GM21576 (cell line): Measurements from ENCODE around the gene GRIN2A.

Experiments used
- ATAC-seq: cut with Tn5 transposase; IDR thresholded peaks from one replicate; pipeline ENCODE4 v1.9.1; 2021; ENCODE audit warnings: mild to moderate bottlenecking, moderate library complexity; ENCODE audit not compliant: unreplicated experiment

GRIN2A gene

DNA sequence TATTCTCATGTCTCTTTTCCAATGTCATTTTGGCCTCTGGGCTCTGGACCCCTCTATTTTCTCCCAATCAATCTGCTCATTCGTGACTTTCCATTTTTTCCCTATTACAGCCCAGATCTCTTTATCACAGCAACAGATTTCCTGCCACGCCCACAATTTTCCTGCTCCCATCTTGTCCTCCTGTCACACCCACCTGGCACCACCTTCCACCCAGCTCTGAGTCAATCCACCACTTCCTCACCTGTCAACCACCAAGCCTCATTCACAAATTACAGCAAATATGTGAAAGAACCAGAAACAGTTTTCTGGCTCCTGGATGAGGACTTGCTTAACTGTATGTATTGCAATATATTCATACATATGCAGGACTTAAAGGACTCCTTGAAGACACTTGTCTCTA is 311.3 kb downstream of the GRIN2A start:
- no peak for ATAC-seq

DNA sequence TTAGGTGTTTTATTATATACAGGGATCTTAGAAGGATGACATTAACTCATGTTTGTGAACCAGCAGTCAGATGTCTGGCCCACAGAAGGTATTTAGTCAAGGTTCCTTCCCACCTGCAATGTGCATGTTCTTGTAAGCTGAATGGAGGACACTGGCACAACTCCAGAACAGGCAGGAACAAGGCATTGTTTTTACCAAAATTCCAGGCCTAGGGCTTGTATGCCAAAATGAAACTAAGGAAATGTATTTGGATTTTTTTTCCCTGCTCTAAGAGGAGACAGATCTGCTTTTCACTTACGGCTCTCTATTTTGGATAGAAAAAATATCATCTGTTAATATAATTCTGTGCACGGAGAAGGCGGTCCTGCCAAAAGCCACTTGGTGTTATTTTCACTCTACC is 312.5 kb downstream of the GRIN2A start:
- ATAC-seq = no peak

DNA sequence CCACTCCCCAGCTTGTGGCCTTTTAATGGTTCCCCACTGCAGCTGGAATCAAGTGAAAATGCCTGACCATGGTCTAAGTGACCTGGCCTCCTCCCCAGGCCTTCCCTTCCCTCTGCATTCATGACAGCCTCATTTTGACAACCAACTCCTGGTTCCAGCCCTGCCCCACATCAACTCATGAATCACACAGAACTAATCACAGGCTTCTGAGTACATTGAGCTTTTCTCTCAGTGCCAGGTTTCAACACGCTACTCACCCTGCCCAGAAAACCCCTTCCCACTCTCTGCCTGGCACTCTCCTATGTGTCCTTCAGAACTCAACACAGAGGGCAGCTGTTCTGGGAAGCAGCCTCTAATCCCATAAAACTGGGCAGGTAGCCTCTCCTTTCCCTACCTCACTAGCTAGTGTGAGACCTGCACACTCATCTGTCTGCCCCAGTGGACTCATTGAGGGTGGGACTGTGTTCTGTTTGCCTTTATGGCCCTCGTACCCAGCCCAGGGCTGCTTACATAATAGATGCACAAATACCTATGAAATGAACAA is 313.6 kb downstream of the GRIN2A start:
- ATAC-seq = no peak

DNA sequence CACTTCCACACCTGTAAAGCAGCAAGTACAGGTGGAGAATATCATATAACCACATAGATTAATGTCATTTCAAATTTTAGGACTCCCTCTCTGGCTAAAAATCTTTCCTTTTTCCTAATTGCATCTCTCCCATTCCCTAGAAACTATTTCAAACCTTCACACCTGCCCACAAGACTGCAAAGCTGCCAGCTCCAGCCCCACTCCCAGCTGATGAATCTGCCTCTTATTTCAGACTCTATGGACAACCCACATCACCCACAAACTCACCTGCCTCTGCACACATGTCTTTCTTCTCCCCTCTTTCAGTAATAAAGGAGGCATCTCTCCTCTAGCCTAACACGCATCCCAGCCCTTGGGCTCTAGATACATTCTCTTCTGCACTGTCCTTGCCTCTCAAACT is 315.1 kb downstream of the GRIN2A start:
- ATAC-seq = no peak

DNA sequence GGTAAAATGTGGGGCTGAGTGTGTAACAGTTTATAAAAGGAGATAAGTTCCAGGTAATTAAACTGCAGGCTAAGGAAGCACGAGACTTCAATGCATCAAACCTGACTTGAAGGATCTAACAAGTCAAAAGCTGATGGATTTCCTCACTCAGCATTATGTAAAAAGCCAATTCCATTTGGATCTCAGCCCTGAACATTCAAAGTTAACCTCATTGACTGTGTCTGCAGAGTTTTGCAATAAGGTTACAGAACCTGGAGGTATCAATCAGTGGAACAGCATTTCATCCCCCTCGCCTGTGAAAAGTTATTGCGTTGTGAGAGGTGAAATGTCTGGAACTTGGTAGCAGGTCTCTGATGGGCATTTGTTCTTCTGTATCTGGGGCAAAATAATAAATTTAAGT is 317.8 kb downstream of the GRIN2A start:
- ATAC-seq = no peak

DNA sequence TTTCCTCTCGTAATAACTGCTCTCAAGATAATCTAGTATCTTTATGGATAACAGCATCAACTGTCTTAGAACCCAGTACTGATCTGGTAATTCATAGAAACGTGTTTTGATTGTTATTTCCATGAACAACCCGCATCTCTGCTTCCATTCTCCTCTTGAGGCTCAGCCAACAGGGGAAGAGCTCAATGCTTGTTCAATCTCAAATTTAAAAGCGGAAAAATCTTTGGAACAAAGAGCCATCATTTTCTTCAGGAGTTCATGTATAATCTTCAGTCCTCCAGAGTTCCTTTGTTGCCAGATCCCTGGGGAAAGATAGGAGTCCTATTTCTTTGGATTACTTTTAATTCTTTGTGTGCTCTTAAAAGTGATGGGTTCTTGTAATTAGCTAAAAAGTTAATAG is 319.9 kb downstream of the GRIN2A start:
- ATAC-seq = no peak

DNA sequence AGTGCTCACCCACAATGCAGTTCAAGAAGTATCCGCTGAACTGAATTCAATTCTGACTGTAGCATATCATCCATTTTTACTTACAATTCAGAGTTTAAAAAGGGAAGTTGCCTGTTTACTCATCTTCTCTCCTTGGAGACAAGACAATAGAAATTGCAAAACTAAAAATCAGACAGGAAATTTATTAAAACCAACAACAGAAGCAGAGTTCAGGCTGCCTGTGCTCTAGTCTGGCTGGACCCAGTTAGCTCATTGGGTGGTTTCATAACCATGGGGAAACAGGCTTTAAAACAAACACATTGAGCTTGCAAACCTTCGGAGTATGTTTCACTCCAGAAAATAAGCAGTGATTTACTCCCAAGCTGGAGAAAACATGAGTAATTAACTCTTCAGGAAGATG is 321.4 kb downstream of the GRIN2A start:
- ATAC-seq = no peak

DNA sequence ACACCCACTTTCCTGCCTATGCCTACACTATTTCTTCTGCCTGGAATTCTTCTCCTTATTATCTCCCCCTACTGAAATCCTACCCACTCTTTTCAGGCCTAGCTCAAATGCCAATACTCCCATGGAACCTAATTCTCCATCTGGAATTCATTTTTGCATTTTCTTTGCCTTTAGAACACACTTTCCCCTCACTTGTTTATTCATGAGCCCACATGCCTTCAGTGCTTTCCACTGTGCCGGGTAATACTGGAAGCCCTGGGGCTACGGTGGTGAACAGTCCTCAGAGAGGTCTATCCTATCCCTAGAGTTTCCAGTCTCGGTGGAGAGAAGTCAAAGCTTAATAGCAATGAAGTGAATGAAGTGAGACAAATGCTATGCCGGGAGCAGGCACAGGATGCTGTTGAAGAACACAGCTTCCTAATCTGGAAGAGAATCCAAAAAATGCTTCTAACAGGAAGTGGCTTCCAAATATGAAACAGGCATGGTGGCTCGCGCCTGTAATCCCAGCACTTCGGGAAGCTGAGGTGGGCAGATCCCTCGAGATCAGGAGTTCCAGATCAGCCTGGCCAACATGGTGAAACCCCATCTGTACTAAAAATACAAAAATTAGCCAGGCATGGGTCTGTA is 322.4 kb downstream of the GRIN2A start:
- ATAC-seq = no peak

DNA sequence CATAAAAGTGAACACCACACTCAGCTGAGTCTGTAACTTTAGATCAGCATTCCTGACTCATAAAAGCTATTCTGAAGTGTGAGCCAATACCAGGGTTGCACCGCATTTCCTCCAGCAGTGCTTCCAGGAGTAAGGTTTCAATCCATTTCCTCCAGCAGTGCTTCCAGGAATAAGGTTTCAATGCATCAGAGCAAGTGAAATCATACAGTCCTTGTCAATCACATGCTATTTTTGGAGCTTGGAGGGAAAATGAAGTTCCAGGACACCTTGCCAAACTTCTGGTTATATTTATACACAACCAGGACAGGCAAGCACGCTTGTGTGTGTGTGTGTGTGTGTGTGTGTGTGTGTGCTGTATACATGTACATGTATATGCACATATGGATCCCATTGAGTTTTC is 327.6 kb downstream of the GRIN2A start:
- ATAC-seq = no peak

DNA sequence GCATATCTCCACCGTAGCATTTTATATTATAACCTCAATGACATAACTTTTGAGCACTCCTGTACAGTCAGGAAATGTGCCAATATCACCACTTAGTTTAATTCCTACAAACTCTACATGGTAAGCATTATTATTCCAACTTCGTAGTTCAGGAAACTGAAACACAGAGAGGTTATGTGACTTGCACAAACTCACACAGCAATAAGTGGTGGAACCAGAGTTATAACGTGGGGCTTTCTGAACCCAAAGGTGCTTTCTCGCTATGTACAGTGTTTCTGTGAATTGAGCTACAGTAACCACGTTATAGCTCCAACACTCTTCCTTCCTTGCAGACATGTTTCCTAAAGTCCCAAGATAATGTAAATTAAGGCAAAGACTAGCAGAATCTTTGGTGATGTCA is 330.2 kb downstream of the GRIN2A start:
- no peak for ATAC-seq

DNA sequence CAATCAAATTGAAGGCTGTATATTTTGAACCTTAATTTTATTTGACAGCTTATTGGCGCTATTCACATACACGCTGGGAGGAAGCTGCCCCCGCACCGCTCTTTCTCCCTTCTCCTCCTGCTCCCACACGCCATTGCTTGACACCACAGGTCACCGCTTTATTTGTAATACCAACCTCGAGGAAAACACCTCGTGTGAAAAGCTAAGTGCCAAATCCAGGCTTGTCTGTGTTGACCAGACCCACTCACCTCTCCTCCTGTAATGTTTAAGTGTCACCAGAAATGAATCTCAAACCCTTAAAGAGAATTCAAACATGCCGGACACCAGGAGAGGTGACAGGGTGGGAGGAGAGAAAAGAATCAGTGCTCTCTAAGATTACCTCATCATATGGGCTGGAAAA is 331.4 kb downstream of the GRIN2A start:
- ATAC-seq = no peak

DNA sequence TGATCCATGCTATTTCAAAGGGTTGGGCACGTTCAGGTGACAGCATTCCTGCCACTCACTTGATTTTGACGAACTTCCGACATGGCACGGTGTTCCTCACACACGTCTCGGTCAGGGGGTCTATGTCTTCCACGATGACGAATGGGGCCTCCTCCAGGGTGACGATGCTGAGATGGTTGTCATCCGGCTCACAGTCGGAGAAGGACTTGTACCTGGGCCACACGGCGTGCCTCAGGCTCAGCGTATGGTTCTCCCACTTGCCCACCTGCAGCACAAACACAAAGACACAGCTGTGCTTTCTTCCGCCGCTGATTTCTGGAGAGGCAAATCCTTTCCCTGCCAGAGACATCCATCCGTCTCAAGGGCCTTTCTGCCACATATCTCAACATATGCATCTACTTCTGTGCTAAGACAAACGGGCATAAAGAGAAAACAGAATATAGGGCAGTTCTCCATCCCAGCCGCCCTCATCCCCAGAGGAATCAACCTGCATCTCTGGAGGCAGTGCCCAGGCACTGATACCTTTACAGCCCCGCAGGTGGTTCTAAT is 332.5 kb downstream of the GRIN2A start:
- no peak for ATAC-seq

DNA sequence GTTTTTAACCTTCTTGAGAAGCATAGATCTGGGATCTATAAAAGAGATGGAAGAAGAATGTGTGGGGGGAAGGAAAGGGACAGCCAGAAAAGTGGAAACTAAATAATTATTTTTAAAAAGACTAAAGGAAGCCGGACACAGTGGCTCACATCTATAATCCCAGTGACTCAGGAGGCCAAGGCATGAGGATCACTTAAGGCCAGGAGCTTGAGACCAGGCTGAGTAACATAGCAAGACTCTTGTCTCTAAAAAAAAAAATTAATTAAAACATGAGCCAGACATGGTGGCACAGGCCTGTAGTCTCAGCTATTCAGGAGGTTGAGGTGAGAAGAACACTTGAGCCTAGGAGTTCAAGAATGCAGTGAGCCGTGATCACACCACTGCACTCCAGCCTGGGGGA is 335.1 kb downstream of the GRIN2A start:
- no peak for ATAC-seq

DNA sequence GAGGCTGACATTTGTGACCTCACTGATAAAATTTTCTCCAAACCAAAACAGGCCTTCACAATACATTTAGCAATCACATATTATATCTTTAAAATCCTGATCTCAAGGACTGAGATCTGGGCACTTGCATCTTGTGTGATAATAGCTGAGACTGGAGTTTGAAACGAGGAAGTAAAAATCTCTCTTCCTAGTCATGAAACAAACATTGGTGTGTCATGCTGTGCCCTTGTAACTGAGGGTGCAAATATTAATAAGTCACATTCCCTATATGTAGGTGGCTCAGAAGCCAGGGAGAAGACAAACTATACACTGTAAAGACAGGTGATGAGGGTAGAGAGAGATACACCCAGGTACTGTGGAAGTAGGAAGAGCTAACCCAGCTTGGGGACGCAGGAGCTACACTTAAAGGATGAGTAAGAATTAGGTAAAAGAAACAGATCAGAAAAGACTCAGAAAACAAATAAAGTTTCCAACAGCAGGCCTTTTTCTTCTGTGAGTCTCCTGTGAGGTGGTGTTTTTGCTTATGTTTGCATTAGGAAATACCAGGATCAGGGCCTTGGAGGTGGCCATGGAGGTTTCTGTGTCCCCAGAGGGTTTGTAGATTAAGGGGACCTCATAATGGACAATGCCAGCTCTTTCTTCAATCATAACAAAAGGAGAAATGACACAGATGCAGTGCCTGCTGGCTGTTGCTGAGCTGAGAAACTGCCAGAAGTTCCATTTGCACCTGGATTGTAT is 335.7 kb downstream of the GRIN2A start:
- ATAC-seq = no peak

DNA sequence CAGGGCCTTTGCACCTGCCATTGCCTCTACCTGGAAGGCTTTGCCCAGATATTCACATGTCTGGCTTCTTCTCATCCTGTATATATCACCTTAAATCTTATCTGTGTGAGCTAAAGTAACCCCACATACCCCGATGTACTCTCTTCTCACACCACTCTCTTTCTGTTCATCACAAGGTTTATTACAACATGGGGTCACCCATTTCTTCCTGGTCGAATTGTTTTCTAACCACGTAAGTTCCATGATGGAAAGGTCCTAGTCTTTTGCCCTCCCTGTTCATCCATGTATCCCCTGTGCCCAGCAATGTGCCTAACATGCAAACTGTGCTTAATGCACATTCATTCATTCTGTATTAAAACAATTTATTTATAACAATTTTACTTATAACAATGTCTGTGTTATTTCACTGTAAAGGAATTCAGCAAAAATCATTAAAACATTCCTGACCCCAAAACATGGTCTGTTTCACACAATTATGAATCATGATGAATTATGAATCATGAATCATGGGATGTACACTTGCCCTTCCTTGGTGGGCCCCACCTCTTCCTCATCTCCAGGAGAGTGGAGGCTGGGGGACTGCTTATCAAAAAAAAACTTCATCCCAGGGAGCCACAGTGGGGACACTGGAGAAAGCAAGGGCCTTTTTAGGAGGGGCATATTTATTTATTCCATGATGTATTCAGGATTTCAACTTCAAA is 336.4 kb downstream of the GRIN2A start:
- no peak for ATAC-seq

DNA sequence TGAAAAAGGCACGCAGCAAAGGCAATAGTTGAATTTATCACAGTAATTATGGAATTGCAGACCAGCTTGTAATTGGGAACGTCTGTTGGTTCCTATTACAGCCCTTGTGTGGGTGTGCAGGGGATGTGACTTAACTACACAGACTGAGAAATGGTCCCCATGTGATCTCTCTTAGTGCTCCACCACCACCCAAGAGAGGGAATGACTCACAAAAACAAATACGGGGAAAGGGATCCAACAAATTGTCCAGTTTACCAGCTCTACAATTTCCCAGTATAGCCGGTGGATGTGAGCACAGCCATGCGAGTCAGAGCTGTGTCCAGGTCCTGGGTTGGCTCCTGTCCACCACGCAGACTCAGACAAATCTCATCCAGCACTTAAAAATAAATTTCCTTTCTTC is 337.9 kb downstream of the GRIN2A start:
- no peak for ATAC-seq

DNA sequence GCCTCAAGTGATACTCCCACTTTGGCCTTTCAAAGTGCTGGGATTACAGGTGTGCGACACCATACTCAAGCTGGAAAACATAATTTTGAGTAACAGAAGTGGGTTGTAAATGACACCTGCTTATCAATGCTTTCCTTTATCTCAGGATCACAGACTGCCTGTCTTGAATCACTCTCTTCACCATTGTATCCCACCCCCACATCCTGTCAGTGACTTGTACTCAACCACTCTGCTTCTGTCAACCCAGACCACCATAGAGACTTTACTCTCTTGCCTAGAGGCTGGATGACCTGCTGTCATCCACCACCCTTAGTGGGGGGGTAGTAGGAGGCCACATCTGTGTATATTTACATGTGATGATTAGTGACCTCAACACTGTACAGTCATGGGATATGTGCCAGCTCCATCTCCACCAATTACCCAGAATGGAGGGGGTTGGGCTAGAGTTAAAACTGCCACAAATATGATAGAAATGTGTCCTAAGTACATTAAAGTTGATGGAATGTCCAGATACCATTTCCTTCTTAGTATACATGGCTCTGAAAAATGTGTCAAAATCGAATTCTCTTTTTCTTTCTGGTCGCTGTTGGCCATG is 338.7 kb downstream of the GRIN2A start:
- no peak for ATAC-seq

DNA sequence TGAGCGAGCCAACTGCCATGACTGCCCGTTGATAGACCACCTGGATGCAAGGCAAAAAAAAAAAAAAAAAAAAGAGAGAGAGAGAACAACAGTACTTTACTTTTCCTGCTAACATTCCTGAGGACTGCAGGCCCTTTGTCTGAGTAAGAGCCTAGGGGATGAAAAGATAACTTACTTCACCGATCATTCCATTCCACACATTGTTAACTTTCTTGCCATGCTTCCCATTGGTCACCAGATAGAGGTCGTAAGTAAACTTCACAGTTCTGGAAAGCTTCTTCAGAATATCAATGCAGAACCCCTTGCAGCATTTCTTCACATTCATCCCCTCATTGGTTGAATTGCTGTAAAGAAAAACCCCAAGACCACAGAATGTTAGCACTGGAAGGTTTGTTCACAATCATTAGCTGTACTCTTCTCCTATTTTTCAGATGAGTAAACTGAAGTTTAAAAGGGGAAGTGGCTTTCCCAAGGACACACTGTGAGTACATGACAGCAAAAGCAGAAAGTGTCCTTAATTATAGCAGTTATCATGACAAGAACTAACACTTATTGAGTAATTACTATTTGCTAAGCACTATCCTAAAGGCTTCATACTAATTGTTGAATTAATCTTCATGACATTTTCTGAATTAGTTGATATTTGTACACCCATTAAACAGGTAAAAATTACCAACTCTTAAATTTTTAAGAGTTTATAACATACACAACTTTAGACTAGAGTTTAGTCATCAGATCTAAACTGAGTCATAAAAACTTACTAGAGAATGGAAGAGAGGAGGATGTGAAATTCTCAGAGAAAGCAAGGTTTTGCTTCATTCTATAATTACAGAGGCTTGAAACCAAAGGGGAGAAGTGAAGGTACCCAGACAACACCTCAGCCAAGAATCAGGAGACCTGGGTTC is 341.2 kb downstream of the GRIN2A start:
- ATAC-seq = peak; percentile 52

DNA sequence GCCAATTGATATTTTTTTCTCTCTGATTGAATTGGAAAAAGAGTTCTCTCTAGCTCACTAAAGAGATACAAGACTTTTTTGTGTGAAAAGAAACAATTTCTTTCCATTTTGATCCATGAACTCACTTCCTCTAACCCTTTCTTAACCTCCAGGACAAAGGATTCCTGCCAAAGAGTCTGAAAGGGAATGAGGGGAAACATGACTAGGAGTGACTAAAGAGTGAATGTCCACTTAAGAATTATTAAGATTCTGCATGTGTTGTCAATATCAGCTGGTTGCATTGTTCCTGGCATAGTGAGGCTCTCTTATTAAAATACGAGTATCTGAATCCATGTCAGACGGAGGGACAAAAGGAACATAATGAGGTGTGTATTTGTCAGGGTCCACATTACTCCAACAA is 344.7 kb downstream of the GRIN2A start:
- ATAC-seq = no peak

DNA sequence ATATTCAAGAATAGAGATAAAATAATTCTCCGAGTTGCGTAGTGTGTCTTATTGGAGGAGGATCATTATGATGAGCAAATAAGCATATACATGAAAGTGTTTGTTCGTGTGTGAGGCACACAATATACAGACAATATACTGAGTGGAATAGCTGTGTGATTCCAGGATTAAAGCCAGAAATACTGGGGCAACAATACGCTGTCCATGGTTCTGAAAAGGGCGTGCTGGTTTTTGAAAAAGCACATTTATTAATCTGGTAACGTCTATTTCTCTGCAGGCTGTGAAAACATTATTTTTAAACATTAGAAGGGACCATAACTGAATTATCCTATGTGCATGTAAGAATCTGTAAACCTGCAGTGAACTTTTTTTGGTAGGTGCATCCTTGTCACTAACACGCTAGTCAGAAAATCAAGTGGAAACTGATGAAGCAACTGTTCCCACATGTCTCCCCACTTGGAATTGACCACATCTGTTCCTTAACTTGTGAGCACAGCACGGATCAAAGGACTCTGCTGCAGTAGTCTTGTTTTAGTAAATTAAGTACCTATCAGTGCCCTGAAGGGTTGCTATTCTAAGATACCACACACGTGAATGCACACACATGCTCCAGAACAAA is 346.0 kb downstream of the GRIN2A start:
- no peak for ATAC-seq
